Measurements from ENCODE around the gene GCNT2.
"Not testable (repeated sequence)": the region's sequence is repeated elsewhere in the genome, so short reads cannot be mapped to it uniquely, and the experiment has no call there.

GCNT2 gene

GRCh38 chr6:10564975-10565673 lies 44.0 kb downstream of the GCNT2 start:
- no peak for TF ChIP-seq CTCF (IDR thresholded peaks at IDR 0.05; ENCODE audit: low read length, missing control alignments)
- H3K4me3 ChIP-seq (replicated peaks; ENCODE audit: low read depth, low read length), result no peak overlapping the region
- no peak for DNase-seq (ENCODE audit: low read depth)

GRCh38 chr6:10565913-10566312 lies 44.8 kb downstream of the GCNT2 start:
- DNase-seq (ENCODE audit: low read depth), result no peak
- TF ChIP-seq CTCF (IDR thresholded peaks at IDR 0.05; ENCODE audit: low read length, missing control alignments), result no peak
- no peak overlapping the region for H3K4me3 ChIP-seq (replicated peaks; ENCODE audit: low read depth, low read length)

GRCh38 chr6:10567256-10568026 lies 46.3 kb downstream of the GCNT2 start:
- no peak overlapping the region for H3K4me3 ChIP-seq (replicated peaks; ENCODE audit: low read depth, low read length)
- no peak for TF ChIP-seq CTCF (IDR thresholded peaks at IDR 0.05; ENCODE audit: low read length, missing control alignments)
- no peak for DNase-seq (ENCODE audit: low read depth)

- no peak for DNase-seq (ENCODE audit: low read depth)
- no peak for TF ChIP-seq CTCF (IDR thresholded peaks at IDR 0.05; ENCODE audit: low read length, missing control alignments)
- H3K4me3 ChIP-seq (replicated peaks; ENCODE audit: low read depth, low read length), result no peak overlapping the region
Observed at GRCh38 chr6:10569392-10570127, 48.4 kb downstream of the GCNT2 start.

GRCh38 chr6:10575519-10575918 lies 54.4 kb downstream of the GCNT2 start:
- H3K4me3 ChIP-seq (replicated peaks; ENCODE audit: low read depth, low read length); DNase-seq (ENCODE audit: low read depth): not testable (repeated sequence)

GRCh38 chr6:10576226-10576625 lies 55.1 kb downstream of the GCNT2 start:
- DNase-seq (ENCODE audit: low read depth), result no peak
- no peak for TF ChIP-seq CTCF (IDR thresholded peaks at IDR 0.05; ENCODE audit: low read length, missing control alignments)
- H3K4me3 ChIP-seq (replicated peaks; ENCODE audit: low read depth, low read length), result no peak overlapping the region

GRCh38 chr6:10577112-10577511 lies 56.0 kb downstream of the GCNT2 start:
- H3K4me3 ChIP-seq (replicated peaks; ENCODE audit: low read depth, low read length), result no peak overlapping the region
- no peak for TF ChIP-seq CTCF (IDR thresholded peaks at IDR 0.05; ENCODE audit: low read length, missing control alignments)

More at GRCh38 chr6:10577112-10577511, 56.0 kb downstream of the GCNT2 start:
- DNase-seq (ENCODE audit: low read depth), result no peak
